ENCODE measurements around the gene TUSC2.

GRCh38 chr3:50345008-50345407 lies 17.0 kb upstream of the TUSC2 start:
- no peak for TF ChIP-seq CTCF (IDR thresholded peaks at IDR 0.05)
- no peak for TF ChIP-seq POLR2AphosphoS5 (IDR thresholded peaks at IDR 0.05; ENCODE audit: low read depth, low read length)

Measured in Panc1 (cell line).